ENCODE measurements around the gene RASEF.

The RASEF gene

GRCh38 chr9:83013867-83014605 is 48.9 kb downstream of the RASEF start:
- no peak for DNase-seq (ENCODE audit: low read depth, low spot score)

- no peak for DNase-seq (ENCODE audit: low read depth, low spot score)
Measured at GRCh38 chr9:83012922-83013838, 49.8 kb downstream of the RASEF start.

GRCh38 chr9:83012168-83012921 is 50.6 kb downstream of the RASEF start:
- no peak for DNase-seq (ENCODE audit: low read depth, low spot score)

DNA sequence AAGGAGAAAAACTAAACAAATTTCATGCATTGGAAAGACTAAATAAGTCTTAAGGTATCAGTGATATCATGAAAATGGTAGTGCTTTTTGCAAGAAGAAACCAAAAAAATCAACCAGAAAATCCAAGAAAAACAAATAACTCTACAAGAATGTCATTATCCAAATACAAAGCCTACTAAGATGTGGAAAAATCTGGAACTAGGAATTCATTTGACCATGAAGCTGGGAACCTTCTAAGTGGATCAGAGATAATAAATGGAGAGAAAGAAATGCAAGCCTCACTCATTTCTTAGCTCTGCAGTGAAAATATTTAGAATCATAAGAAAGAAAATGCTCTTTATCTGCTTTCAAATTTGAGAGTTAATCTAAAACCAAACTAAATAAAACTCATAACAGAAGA is 51.3 kb downstream of the RASEF start:
- no peak for DNase-seq (ENCODE audit: low read depth, low spot score)

- no peak for DNase-seq (ENCODE audit: low read depth, low spot score)
Measured at GRCh38 chr9:83007521-83008300, 55.2 kb downstream of the RASEF start.

DNA sequence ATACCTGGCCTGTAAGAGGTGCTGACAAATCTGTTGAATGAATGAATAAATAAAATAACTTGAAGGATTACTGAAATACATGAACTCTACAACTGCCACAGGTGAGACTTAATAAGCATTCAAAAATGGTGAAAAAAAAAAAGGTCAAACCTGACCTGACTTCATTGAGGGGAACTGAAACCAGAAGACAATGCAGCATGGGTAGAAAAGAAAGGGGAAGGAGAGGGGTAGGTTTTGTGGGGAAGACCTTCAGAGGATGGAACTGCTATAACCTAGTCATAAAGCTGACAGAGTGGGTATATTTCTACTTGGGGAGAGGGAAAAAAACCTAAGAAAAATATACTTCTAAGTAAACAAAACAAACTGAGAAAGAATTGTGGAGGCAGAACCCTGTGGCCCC is 56.6 kb downstream of the RASEF start:
- no peak for DNase-seq (ENCODE audit: low read depth, low spot score)

- no peak for DNase-seq (ENCODE audit: low read depth, low spot score)
Measured at GRCh38 chr9:83005963-83006362, 57.0 kb downstream of the RASEF start.

DNA sequence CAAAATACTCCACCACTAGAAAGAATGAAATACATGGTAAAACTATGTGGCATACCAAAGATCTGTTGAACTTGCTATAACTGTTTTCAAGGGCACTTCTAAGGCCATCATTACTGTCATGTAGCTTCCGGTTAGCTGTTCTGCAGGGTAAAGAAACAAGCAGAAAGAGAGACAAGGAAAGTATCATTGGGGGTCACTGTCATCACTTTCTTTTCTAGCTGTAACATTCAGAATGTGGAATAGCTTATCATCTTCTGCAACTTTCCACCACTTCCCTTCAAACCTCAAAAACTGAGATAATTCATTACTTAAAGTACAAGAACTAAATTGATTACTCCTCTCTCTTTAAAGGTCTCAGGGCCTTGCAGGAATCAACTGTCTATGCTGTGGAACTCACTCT is 57.6 kb downstream of the RASEF start:
- no peak for DNase-seq (ENCODE audit: low read depth, low spot score)

- DNase-seq (ENCODE audit: low read depth, low spot score), result no peak
Measured at GRCh38 chr9:83002329-83002728, 60.6 kb downstream of the RASEF start.

DNA sequence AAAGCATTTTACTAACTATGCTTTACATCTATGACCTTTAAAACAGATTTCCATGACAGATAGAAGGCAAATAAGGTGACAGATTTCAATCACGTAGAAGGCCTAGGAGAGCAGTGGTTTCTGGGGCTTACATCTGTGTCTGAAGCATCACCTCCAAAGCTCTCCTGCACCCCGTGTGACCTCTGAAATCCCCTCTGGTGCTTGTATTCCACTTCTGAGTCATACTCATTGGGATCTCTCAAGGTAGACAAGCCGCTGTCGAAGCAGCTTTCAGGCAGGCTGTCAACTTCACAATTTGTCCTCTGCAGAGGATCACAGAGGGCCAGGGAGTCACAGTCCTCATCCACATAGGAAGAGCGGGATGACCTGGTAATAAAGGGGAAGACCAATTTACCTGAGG is 62.2 kb downstream of the RASEF start:
- DNase-seq (ENCODE audit: low read depth, low spot score), result no peak

- no peak for DNase-seq (ENCODE audit: low read depth, low spot score)
Measured at GRCh38 chr9:82998409-82998808, 64.5 kb downstream of the RASEF start.

GRCh38 chr9:82997476-82998140 is 65.3 kb downstream of the RASEF start:
- DNase-seq (ENCODE audit: low read depth, low spot score), result no peak

GRCh38 chr9:82996941-82997340 is 66.0 kb downstream of the RASEF start:
- DNase-seq (ENCODE audit: low read depth, low spot score), result no peak

- DNase-seq (ENCODE audit: low read depth, low spot score), result no peak
Measured at GRCh38 chr9:82993856-82994605, 68.9 kb downstream of the RASEF start.

- DNase-seq (ENCODE audit: low read depth, low spot score), result no peak
Measured at GRCh38 chr9:82991671-82992070, 71.3 kb downstream of the RASEF start.

- DNase-seq (ENCODE audit: low read depth, low spot score), result no peak
Measured at GRCh38 chr9:82989929-82990328, 73.0 kb downstream of the RASEF start.

- DNase-seq (ENCODE audit: low read depth, low spot score), result no peak
Measured at GRCh38 chr9:82988488-82988887, 74.5 kb downstream of the RASEF start.

GRCh38 chr9:82987370-82988189 is 75.4 kb downstream of the RASEF start:
- DNase-seq (ENCODE audit: low read depth, low spot score), result no peak

DNA sequence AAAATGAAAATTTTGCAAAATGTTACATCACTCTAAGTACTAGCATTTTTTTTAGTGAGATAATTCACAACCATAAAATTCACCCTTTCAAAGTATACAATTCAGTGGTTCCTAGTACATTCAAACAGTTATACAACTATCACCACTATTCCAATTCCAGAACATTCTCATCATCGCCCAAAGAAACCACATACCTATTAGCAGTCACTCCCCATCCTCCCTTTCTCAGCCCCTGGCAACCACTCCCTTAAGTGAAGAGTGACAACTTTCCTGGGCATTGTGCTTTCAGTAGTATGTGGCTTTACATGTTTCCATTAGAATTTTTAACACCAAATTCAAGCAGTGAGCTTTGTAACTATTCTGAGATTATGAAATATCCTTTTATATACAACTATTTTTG is 81.4 kb downstream of the RASEF start:
- no peak for DNase-seq (ENCODE audit: low read depth, low spot score)
